MM.1S (cell line): ENCODE measurements around the gene GPR3.
A peak's percentile ranks its signal among the peaks of the same experiment; 100 is the strongest.

Experiments used
- DNase-seq: peaks from one replicate; pipeline ENCODE4 v3.0.0-alpha.2; 2015
- H2AFZ ChIP-seq: fragments of 300-600 bp; sonication (generic); 2 replicates; pipeline ENCODE4 v1.6.0; 2016; ENCODE audit warnings: antibody characterized with exemption, low read length
- H3F3A ChIP-seq: fragments of 300-600 bp; sonication (generic); 2 replicates; pipeline ENCODE4 v1.6.1; 2016; ENCODE audit warnings: mild to moderate bottlenecking, antibody characterized with exemption, low read length, moderate library complexity, mixed read lengths; ENCODE audit not compliant: insufficient read depth
- H3K27ac ChIP-seq: fragments of 300-600 bp; sonication (generic); 2 replicates; pipeline ENCODE4 v1.5.1; 2016; ENCODE audit warnings: mild to moderate bottlenecking, low read length
- H3K27me3 ChIP-seq: fragments of 300-600 bp; sonication (generic); replicated peaks from 2 replicates; pipeline ENCODE4 v1.6.0; 2016; ENCODE audit warnings: low read length; ENCODE audit not compliant: insufficient read depth
- H3K36me3 ChIP-seq: fragments of 300-600 bp; sonication (generic); replicated peaks from 2 replicates; pipeline ENCODE4 v1.6.1; 2016; ENCODE audit warnings: mild to moderate bottlenecking, low read length, mixed read lengths; ENCODE audit not compliant: insufficient read depth
- H3K4me1 ChIP-seq: fragments of 300-600 bp; sonication (generic); 2 replicates; pipeline ENCODE4 v1.6.1; 2016; ENCODE audit warnings: low read length, mixed read lengths
- H3K4me2 ChIP-seq: fragments of 300-600 bp; sonication (generic); 2 replicates; pipeline ENCODE4 v1.6.0; 2016; ENCODE audit warnings: low read depth, low read length
- H3K4me3 ChIP-seq: fragments of 300-600 bp; sonication (generic); 2 replicates; pipeline ENCODE4 v1.5.1; 2016; ENCODE audit warnings: low read length, mixed read lengths
- H3K79me2 ChIP-seq: fragments of 300-600 bp; sonication (generic); 2 replicates; pipeline ENCODE4 v1.6.1; 2016; ENCODE audit warnings: mixed run types, low read length, mixed read lengths
- H3K9ac ChIP-seq: fragments of 300-600 bp; sonication (generic); 2 replicates; pipeline ENCODE4 v1.6.1; 2016; ENCODE audit warnings: low read length, mixed read lengths
- H3K9me2 ChIP-seq: fragments of 300-600 bp; sonication (generic); replicated peaks from 2 replicates; pipeline ENCODE4 v1.6.1; 2016; ENCODE audit warnings: mild to moderate bottlenecking, low read length, mixed read lengths; ENCODE audit not compliant: insufficient read depth
- H3K9me3 ChIP-seq: fragments of 300-600 bp; sonication (generic); replicated peaks from 2 replicates; pipeline ENCODE4 v1.6.1; 2016; ENCODE audit warnings: mild to moderate bottlenecking, low read length, mixed read lengths; ENCODE audit not compliant: insufficient read depth
- H4K20me1 ChIP-seq: fragments of 300-600 bp; sonication (generic); 2 replicates; pipeline ENCODE4 v1.6.1; 2016; ENCODE audit warnings: mild to moderate bottlenecking, low read length, moderate library complexity, mixed read lengths; ENCODE audit not compliant: insufficient read depth
- EZH2 ChIP-seq: fragments of 300-600 bp; sonication (generic); optimal IDR thresholded peaks from 2 replicates; pipeline ENCODE3; 2017; ENCODE audit warnings: low read depth, mild to moderate bottlenecking, antibody characterized with exemption, low read length, mixed read lengths
- EZH2phosphoT487 ChIP-seq: fragments of 300-600 bp; sonication (generic); IDR thresholded peaks from 2 replicates; pipeline ENCODE4 v1.6.1; 2018; ENCODE audit warnings: antibody characterized with exemption, low read length
- TF ChIP-seq, protein P1 (sequence below): fragments of 300-600 bp; sonication (generic); IDR thresholded peaks from 2 replicates; pipeline ENCODE4 v1.5.1; 2016; ENCODE audit warnings: antibody characterized with exemption, low read length, mixed read lengths

GPR3 gene

GRCh38 chr1:27416387-27417111, 24.1 kb downstream of the GPR3 start:
- H3K27ac ChIP-seq = no peak overlapping the region
- H4K20me1 ChIP-seq = no peaks in the 10 kb centered on the region
- H3F3A ChIP-seq = 0 out of 2 replicates have a peak, but pooled peaks cover 9% of the 10 kb centered on the region
- DNase-seq = peak; percentile 74
- H3K4me1 ChIP-seq = peaks cover 21% of the 10 kb centered on the region
- no peaks in the 10 kb centered on the region for H3K27me3 ChIP-seq
- no peak overlapping the region for H2AFZ ChIP-seq
- H3K9me3 ChIP-seq = no peaks in the 10 kb centered on the region
- no peak overlapping the region for H3K4me2 ChIP-seq
- no peaks in the 10 kb centered on the region for H3K9me2 ChIP-seq
- TF ChIP-seq EZH2phosphoT487 (no peak), EZH2 (no peak)
- TF ChIP-seq, protein P1, sequence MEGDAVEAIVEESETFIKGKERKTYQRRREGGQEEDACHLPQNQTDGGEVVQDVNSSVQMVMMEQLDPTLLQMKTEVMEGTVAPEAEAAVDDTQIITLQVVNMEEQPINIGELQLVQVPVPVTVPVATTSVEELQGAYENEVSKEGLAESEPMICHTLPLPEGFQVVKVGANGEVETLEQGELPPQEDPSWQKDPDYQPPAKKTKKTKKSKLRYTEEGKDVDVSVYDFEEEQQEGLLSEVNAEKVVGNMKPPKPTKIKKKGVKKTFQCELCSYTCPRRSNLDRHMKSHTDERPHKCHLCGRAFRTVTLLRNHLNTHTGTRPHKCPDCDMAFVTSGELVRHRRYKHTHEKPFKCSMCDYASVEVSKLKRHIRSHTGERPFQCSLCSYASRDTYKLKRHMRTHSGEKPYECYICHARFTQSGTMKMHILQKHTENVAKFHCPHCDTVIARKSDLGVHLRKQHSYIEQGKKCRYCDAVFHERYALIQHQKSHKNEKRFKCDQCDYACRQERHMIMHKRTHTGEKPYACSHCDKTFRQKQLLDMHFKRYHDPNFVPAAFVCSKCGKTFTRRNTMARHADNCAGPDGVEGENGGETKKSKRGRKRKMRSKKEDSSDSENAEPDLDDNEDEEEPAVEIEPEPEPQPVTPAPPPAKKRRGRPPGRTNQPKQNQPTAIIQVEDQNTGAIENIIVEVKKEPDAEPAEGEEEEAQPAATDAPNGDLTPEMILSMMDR = peak; percentile 84
- no peak overlapping the region for H3K9ac ChIP-seq
- H3K36me3 ChIP-seq = no peaks in the 10 kb centered on the region; the same call in 1 of the 2 replicates
- H3K79me2 ChIP-seq = peaks cover 40% of the 10 kb centered on the region
- H3K4me3 ChIP-seq = no peak overlapping the region

DNA sequence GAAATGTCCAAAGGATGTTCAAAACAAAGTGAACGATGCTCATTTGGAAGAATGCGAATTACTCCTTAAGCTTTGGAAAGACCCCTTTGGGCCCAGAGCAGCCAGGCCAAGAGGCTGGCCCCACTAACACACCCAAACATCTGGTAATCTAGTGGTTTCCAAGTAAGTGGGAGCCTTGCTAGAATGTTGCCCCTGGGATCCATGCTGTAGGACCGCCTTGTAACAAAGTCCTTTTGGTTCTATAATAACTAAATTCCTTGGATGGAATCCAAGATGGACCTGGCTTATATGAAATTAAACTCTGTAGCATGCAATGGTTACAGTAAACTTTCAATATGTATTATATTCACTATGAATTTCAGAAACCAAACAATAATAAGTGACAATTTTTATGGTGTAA, 25.3 kb downstream of the GPR3 start:
- H3K9ac ChIP-seq = peak overlapping the region; percentile 32; the same call in 1 of the 2 replicates
- H3K36me3 ChIP-seq = no peaks in the 10 kb centered on the region
- H3K4me2 ChIP-seq = peak overlapping the region; percentile 30; the same call in 1 of the 2 replicates
- 0 out of 2 replicates have a peak, but pooled peaks cover 9% of the 10 kb centered on the region for H3F3A ChIP-seq
- no peaks in the 10 kb centered on the region for H3K9me2 ChIP-seq
- peaks cover 47% of the 10 kb centered on the region for H3K79me2 ChIP-seq
- no peak overlapping the region for H3K4me3 ChIP-seq
- H3K27ac ChIP-seq = peak overlapping the region; percentile 77; the same call in 1 of the 2 replicates
- no peak for DNase-seq
- H4K20me1 ChIP-seq = no peaks in the 10 kb centered on the region
- no peak overlapping the region for H2AFZ ChIP-seq
- no peaks in the 10 kb centered on the region for H3K27me3 ChIP-seq
- peaks cover 21% of the 10 kb centered on the region for H3K4me1 ChIP-seq
- no peaks in the 10 kb centered on the region for H3K9me3 ChIP-seq
- TF ChIP-seq, protein P1 = no peak
- TF ChIP-seq EZH2 (no peak), EZH2phosphoT487 (no peak)

GRCh38 chr1:27418326-27419185, 26.1 kb downstream of the GPR3 start:
- H3K9me3 ChIP-seq = no peaks in the 10 kb centered on the region
- TF ChIP-seq EZH2phosphoT487 = no peak
- no peak for TF ChIP-seq EZH2
- TF ChIP-seq, protein P1 = no peak
- no peaks in the 10 kb centered on the region for H4K20me1 ChIP-seq
- peaks cover 54% of the 10 kb centered on the region for H3K79me2 ChIP-seq
- H3K4me1 ChIP-seq = peaks cover 21% of the 10 kb centered on the region
- peak overlapping the region; percentile 30; the same call in 1 of the 2 replicates for H3K4me2 ChIP-seq
- no peaks in the 10 kb centered on the region for H3K36me3 ChIP-seq
- H2AFZ ChIP-seq = peak overlapping the region; percentile 19; the same call in 1 of the 2 replicates
- no peak overlapping the region for H3K4me3 ChIP-seq
- peak overlapping the region; percentile 77 for H3K27ac ChIP-seq
- peak; percentile 85 for DNase-seq
- H3F3A ChIP-seq = 0 out of 2 replicates have a peak, but pooled peaks cover 9% of the 10 kb centered on the region
- H3K9me2 ChIP-seq = no peaks in the 10 kb centered on the region
- H3K27me3 ChIP-seq = no peaks in the 10 kb centered on the region
- H3K9ac ChIP-seq = peak overlapping the region; percentile 32; the same call in 1 of the 2 replicates
